HG03060 (cell line): ENCODE results near the gene TLE1.
"Not testable (repeated sequence)": the region's sequence is repeated elsewhere in the genome, so short reads cannot be mapped to it uniquely, and the experiment has no call there.

ENCODE experiments used
- ATAC-seq: cut with Tn5 transposase; IDR thresholded peaks from one replicate; pipeline ENCODE4 v1.9.1; 2021; ENCODE audit warnings: low read depth, moderate number of reproducible peaks; ENCODE audit not compliant: unreplicated experiment

TLE1 gene

GRCh38 chr9:81656871-81657337, 32.4 kb downstream of the TLE1 start:
- ATAC-seq: no peak

GRCh38 chr9:81656004-81656403, 33.3 kb downstream of the TLE1 start:
- ATAC-seq: peak; percentile 96

GRCh38 chr9:81653240-81653639, 36.1 kb downstream of the TLE1 start:
- ATAC-seq: no peak

- no peak for ATAC-seq
Measured at GRCh38 chr9:81652058-81652687, 37.2 kb downstream of the TLE1 start.

- no peak for ATAC-seq
Measured at GRCh38 chr9:81650586-81651515, 38.5 kb downstream of the TLE1 start.

GRCh38 chr9:81649475-81650240, 39.7 kb downstream of the TLE1 start:
- ATAC-seq: no peak

- no peak for ATAC-seq
Measured at GRCh38 chr9:81648891-81649290, 40.5 kb downstream of the TLE1 start.

- ATAC-seq: no peak
Measured at GRCh38 chr9:81646337-81646736, 43.0 kb downstream of the TLE1 start.

GRCh38 chr9:81644513-81644912, 44.8 kb downstream of the TLE1 start:
- ATAC-seq: not testable (repeated sequence)

GRCh38 chr9:81637276-81637675, 52.1 kb downstream of the TLE1 start:
- ATAC-seq: peak; percentile 95

- ATAC-seq: no peak
Measured at GRCh38 chr9:81636255-81636599, 53.1 kb downstream of the TLE1 start.

GRCh38 chr9:81635521-81636254, 53.7 kb downstream of the TLE1 start:
- ATAC-seq: no peak

GRCh38 chr9:81634915-81635516, 54.3 kb downstream of the TLE1 start:
- ATAC-seq: no peak

GRCh38 chr9:81633952-81634854, 55.1 kb downstream of the TLE1 start:
- no peak for ATAC-seq

GRCh38 chr9:81632599-81632998, 56.7 kb downstream of the TLE1 start:
- no peak for ATAC-seq

- ATAC-seq: no peak
Measured at GRCh38 chr9:81631218-81631745, 58.1 kb downstream of the TLE1 start.

GRCh38 chr9:81629440-81629839, 59.9 kb downstream of the TLE1 start:
- ATAC-seq: no peak

- no peak for ATAC-seq
Measured at GRCh38 chr9:81628897-81629296, 60.5 kb downstream of the TLE1 start.

- ATAC-seq: no peak
Measured at GRCh38 chr9:81627481-81627880, 61.9 kb downstream of the TLE1 start.
